Muscle layer of colon (tissue), 2 donors: Measurements from ENCODE around the gene CCDC40.
"Not testable (repeated sequence)": the region's sequence is repeated elsewhere in the genome, so short reads cannot be mapped to it uniquely, and the experiment has no call there.

ENCODE experiments used
- H3K27ac ChIP-seq: one replicate; pipeline ENCODE4 v1.7.0; 2013; ENCODE audit warnings: low read depth, mild to moderate bottlenecking, low read length, moderate library complexity
- H3K27me3 ChIP-seq, 2 donors: one replicate each; pipeline ENCODE4 v1.7.0; 2013; ENCODE audit warnings: low read length in 2 of 2, mild to moderate bottlenecking in 2 of 2; ENCODE audit not compliant: insufficient read depth in 2 of 2, control insufficient read depth in 1 of 2
- H3K36me3 ChIP-seq: one replicate; pipeline ENCODE4 v1.7.0; 2013; ENCODE audit warnings: mild to moderate bottlenecking, low read length; ENCODE audit not compliant: insufficient read depth
- H3K4me1 ChIP-seq: one replicate; pipeline ENCODE4 v1.7.0; 2013; ENCODE audit warnings: mild to moderate bottlenecking, low read length; ENCODE audit not compliant: insufficient read depth
- H3K4me3 ChIP-seq, 2 donors: one replicate each; pipeline ENCODE4 v1.7.0; 2013; ENCODE audit warnings: low read length in 2 of 2, low read depth in 1 of 2, mild to moderate bottlenecking in 1 of 2, moderate library complexity in 1 of 2
- H3K9ac ChIP-seq: one replicate; pipeline ENCODE4 v1.7.0; 2013; ENCODE audit warnings: low read length
- H3K9me3 ChIP-seq: one replicate; pipeline ENCODE4 v1.7.0; 2013; ENCODE audit warnings: mild to moderate bottlenecking, low read length
- donor health status: abdominal sarcoma.
- donor health status: Adenocarcinoma of cecum.

CCDC40 gene

GRCh38 chr17:80082403-80083135 is 46.1 kb downstream of the CCDC40 start:
- no peak overlapping the region for H3K9ac ChIP-seq
- H3K9me3 ChIP-seq: no peaks in the 10 kb centered on the region
- peaks cover 8% of the 10 kb centered on the region for H3K4me1 ChIP-seq
- H3K27me3 ChIP-seq: no peaks in the 10 kb centered on the region
- peak overlapping the region in 1 of 2 donors; percentile 33 for H3K4me3 ChIP-seq
- no peaks in the 10 kb centered on the region for H3K36me3 ChIP-seq
- H3K27ac ChIP-seq: no peak overlapping the region

GRCh38 chr17:80083136-80083661 is 46.8 kb downstream of the CCDC40 start:
- peak overlapping the region in 1 of 2 donors; percentile 33 for H3K4me3 ChIP-seq
- H3K27ac ChIP-seq: no peak overlapping the region

GRCh38 chr17:80084773-80085172 is 48.3 kb downstream of the CCDC40 start:
- Histone ChIP-seq H3K27me3 (no peaks in the 10 kb centered on the region), H3K36me3 (no peaks in the 10 kb centered on the region), H3K4me3 (no peak overlapping the region), H3K9me3 (no peaks in the 10 kb centered on the region), H3K9ac (no peak overlapping the region), H3K27ac (no peak overlapping the region), H3K4me1 (peaks cover 8% of the 10 kb centered on the region)

More at GRCh38 chr17:80083136-80083661, 46.8 kb downstream of the CCDC40 start:
- H3K36me3 ChIP-seq: no peaks in the 10 kb centered on the region
- no peak overlapping the region for H3K9ac ChIP-seq
- peaks cover 8% of the 10 kb centered on the region for H3K4me1 ChIP-seq
- no peaks in the 10 kb centered on the region for H3K27me3 ChIP-seq
- no peaks in the 10 kb centered on the region for H3K9me3 ChIP-seq

GRCh38 chr17:80086081-80086480 is 49.6 kb downstream of the CCDC40 start:
- Histone ChIP-seq H3K36me3 (no peaks in the 10 kb centered on the region), H3K9ac (no peak overlapping the region), H3K4me1 (peaks cover 8% of the 10 kb centered on the region), H3K4me3 (no peak overlapping the region), H3K9me3 (no peaks in the 10 kb centered on the region), H3K27me3 (no peaks in the 10 kb centered on the region), H3K27ac (no peak overlapping the region)

GRCh38 chr17:80086616-80087015 is 50.2 kb downstream of the CCDC40 start:
- no peak overlapping the region for H3K27ac ChIP-seq
- no peaks in the 10 kb centered on the region for H3K9me3 ChIP-seq
- peaks cover 8% of the 10 kb centered on the region for H3K4me1 ChIP-seq
- no peaks in the 10 kb centered on the region for H3K36me3 ChIP-seq
- no peaks in the 10 kb centered on the region for H3K27me3 ChIP-seq
- H3K9ac ChIP-seq: no peak overlapping the region
- no peak overlapping the region for H3K4me3 ChIP-seq

- H3K27ac ChIP-seq: no peak overlapping the region
- no peak overlapping the region for H3K4me3 ChIP-seq
- H3K36me3 ChIP-seq: no peaks in the 10 kb centered on the region
- no peaks in the 10 kb centered on the region for H3K9me3 ChIP-seq
- no peaks in the 10 kb centered on the region for H3K27me3 ChIP-seq
- peaks cover 3% of the 10 kb centered on the region for H3K4me1 ChIP-seq
- no peak overlapping the region for H3K9ac ChIP-seq
Measured at GRCh38 chr17:80087346-80088265, 51.2 kb downstream of the CCDC40 start.

- no peaks in the 10 kb centered on the region for H3K4me1 ChIP-seq
- no peaks in the 10 kb centered on the region for H3K27me3 ChIP-seq
- no peaks in the 10 kb centered on the region for H3K9me3 ChIP-seq
- H3K4me3 ChIP-seq: no peak overlapping the region
- no peak overlapping the region for H3K9ac ChIP-seq
- H3K27ac ChIP-seq: no peak overlapping the region
- no peaks in the 10 kb centered on the region for H3K36me3 ChIP-seq
Measured at GRCh38 chr17:80089762-80090161, 53.3 kb downstream of the CCDC40 start.

- not testable (repeated sequence) for H3K27me3 ChIP-seq, H3K27ac ChIP-seq, H3K9me3 ChIP-seq, H3K4me3 ChIP-seq, H3K36me3 ChIP-seq, H3K9ac ChIP-seq, H3K4me1 ChIP-seq
Measured at GRCh38 chr17:80090164-80090563, 53.7 kb downstream of the CCDC40 start.

- H3K9ac ChIP-seq: no peak overlapping the region
- H3K9me3 ChIP-seq: no peaks in the 10 kb centered on the region
- no peaks in the 10 kb centered on the region for H3K27me3 ChIP-seq
- H3K36me3 ChIP-seq: no peaks in the 10 kb centered on the region
- no peak overlapping the region for H3K27ac ChIP-seq
- no peak overlapping the region for H3K4me3 ChIP-seq
- H3K4me1 ChIP-seq: no peaks in the 10 kb centered on the region
Measured at GRCh38 chr17:80091376-80091775, 54.9 kb downstream of the CCDC40 start.

GRCh38 chr17:80092959-80093358 is 56.5 kb downstream of the CCDC40 start:
- Histone ChIP-seq H3K27me3 (no peaks in the 10 kb centered on the region), H3K4me1 (no peaks in the 10 kb centered on the region), H3K9me3 (no peaks in the 10 kb centered on the region), H3K27ac (no peak overlapping the region), H3K4me3 (no peak overlapping the region), H3K9ac (no peak overlapping the region), H3K36me3 (no peaks in the 10 kb centered on the region)

GRCh38 chr17:80095038-80095843 is 58.8 kb downstream of the CCDC40 start:
- Histone ChIP-seq H3K4me1 (peaks cover 3% of the 10 kb centered on the region), H3K9ac (no peak overlapping the region), H3K27ac (no peak overlapping the region), H3K27me3 (no peaks in the 10 kb centered on the region), H3K36me3 (no peaks in the 10 kb centered on the region), H3K4me3 (no peak overlapping the region), H3K9me3 (no peaks in the 10 kb centered on the region)
